Hematopoietic multipotent progenitor cell treated with erythropoietin and hydrocortisone succinate and interleukin-3 and kit ligand, for 17 days (in vitro differentiated cells): ENCODE results near the gene NAT14.
A peak's percentile ranks its signal among the peaks of the same experiment; 100 is the strongest.
"Not testable (repeated sequence)": the region's sequence is repeated elsewhere in the genome, so short reads cannot be mapped to it uniquely, and the experiment has no call there.

ENCODE experiments used
- DNase-seq: peaks from one replicate; pipeline ENCODE4 v3.0.0-alpha.2; 2015; ENCODE audit warnings: low spot score

The NAT14 gene

GRCh38 chr19:55503157-55503501 is 18.1 kb downstream of the NAT14 start:
- DNase-seq: no peak

GRCh38 chr19:55503502-55504251 is 18.7 kb downstream of the NAT14 start:
- DNase-seq: peak; percentile 92

GRCh38 chr19:55504252-55504603 is 19.2 kb downstream of the NAT14 start:
- DNase-seq: no peak

- no peak for DNase-seq
Observed at GRCh38 chr19:55504981-55505380, 20.0 kb downstream of the NAT14 start.

- no peak for DNase-seq
Observed at GRCh38 chr19:55508120-55508519, 23.1 kb downstream of the NAT14 start.

GRCh38 chr19:55516878-55517620 is 32.1 kb downstream of the NAT14 start:
- DNase-seq: peak; percentile 94

- DNase-seq: no peak
Observed at GRCh38 chr19:55519451-55520311, 34.7 kb downstream of the NAT14 start.

GRCh38 chr19:55520691-55521292 is 35.8 kb downstream of the NAT14 start:
- no peak for DNase-seq

- no peak for DNase-seq
Observed at GRCh38 chr19:55525289-55526101, 40.5 kb downstream of the NAT14 start.

- no peak for DNase-seq
Observed at GRCh38 chr19:55526216-55527196, 41.5 kb downstream of the NAT14 start.

- no peak for DNase-seq
Observed at GRCh38 chr19:55527197-55528029, 42.4 kb downstream of the NAT14 start.

GRCh38 chr19:55528030-55528803 is 43.2 kb downstream of the NAT14 start:
- no peak for DNase-seq

- DNase-seq: no peak
Observed at GRCh38 chr19:55529636-55530234, 44.7 kb downstream of the NAT14 start.

- no peak for DNase-seq
Observed at GRCh38 chr19:55530996-55531395, 46.0 kb downstream of the NAT14 start.

- DNase-seq: not testable (repeated sequence)
Observed at GRCh38 chr19:55534280-55534679, 49.3 kb downstream of the NAT14 start.

GRCh38 chr19:55535173-55535964 is 50.4 kb downstream of the NAT14 start:
- no peak for DNase-seq

GRCh38 chr19:55535965-55536350 is 51.0 kb downstream of the NAT14 start:
- DNase-seq: no peak
